ENCODE data around the gene STAT3.
"Not testable (repeated sequence)": the region's sequence is repeated elsewhere in the genome, so short reads cannot be mapped to it uniquely, and the experiment has no call there.

STAT3 gene

DNA sequence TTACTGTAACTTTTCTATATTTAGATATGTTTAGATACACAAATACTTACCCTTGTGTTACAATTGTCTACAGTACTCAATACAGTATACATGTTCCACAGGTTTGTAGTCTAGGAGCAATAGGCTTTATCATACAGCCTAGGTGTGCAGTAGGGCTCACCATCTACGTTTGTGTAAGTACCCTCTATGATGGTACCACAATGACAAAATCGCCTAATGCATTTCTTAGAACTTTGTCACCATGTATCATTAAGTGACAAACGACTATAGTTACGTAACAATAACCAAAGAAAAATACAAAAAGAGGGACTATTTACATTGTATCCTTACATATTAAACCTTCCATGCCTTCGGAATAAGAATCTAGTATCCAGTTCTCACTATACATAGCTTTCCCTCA lies 120.0 kb downstream of the STAT3 start:
- H3K27ac ChIP-seq: no peak overlapping the region
- TF ChIP-seq, protein P1, sequence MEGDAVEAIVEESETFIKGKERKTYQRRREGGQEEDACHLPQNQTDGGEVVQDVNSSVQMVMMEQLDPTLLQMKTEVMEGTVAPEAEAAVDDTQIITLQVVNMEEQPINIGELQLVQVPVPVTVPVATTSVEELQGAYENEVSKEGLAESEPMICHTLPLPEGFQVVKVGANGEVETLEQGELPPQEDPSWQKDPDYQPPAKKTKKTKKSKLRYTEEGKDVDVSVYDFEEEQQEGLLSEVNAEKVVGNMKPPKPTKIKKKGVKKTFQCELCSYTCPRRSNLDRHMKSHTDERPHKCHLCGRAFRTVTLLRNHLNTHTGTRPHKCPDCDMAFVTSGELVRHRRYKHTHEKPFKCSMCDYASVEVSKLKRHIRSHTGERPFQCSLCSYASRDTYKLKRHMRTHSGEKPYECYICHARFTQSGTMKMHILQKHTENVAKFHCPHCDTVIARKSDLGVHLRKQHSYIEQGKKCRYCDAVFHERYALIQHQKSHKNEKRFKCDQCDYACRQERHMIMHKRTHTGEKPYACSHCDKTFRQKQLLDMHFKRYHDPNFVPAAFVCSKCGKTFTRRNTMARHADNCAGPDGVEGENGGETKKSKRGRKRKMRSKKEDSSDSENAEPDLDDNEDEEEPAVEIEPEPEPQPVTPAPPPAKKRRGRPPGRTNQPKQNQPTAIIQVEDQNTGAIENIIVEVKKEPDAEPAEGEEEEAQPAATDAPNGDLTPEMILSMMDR (IDR thresholded peaks at IDR 0.05): no peak
- no peak for TF ChIP-seq ZFX (IDR thresholded peaks at IDR 0.05; ENCODE audit: borderline replicate concordance)

DNA sequence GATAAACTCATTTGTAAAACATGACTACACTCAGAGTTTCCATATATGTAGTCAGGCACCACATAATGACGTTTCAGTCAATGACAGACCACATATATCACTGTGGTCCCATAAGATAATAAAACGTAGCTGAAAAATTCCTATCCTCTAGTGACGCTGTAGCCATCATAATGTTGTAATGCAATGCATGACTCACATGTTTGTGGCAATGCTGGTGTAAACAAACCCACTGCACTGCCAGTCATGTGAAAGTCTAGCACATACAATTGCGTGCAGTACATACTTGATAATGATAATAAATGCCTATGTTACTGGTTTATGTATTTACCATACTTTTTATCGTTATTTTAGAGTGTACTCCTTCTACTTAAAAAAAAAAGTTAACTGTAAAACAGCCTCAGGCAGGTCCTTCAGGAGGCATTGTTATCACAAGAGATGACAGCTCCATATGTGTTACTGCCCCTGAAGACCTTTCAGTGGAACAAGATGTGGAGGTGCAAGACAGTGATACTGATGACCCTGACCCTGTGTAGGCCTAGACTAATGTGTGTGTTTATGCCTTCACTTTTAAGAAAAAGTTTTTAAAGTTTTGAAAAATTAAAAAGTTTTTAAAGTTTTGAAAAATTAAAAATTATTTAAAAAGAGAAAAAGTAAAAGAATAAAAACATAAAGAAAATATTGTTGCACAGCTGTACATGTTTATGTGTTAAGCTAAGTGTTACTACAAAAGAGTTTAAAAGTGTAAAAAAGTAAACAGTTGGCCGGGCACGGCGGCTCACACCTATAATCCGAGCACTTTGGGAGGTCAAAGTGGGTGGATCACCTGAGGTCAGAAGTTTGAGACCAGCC lies 121.1 kb downstream of the STAT3 start:
- no peak overlapping the region for H3K27ac ChIP-seq
- no peak for TF ChIP-seq ZFX (IDR thresholded peaks at IDR 0.05; ENCODE audit: borderline replicate concordance)
- TF ChIP-seq, protein P1 (IDR thresholded peaks at IDR 0.05): no peak

DNA sequence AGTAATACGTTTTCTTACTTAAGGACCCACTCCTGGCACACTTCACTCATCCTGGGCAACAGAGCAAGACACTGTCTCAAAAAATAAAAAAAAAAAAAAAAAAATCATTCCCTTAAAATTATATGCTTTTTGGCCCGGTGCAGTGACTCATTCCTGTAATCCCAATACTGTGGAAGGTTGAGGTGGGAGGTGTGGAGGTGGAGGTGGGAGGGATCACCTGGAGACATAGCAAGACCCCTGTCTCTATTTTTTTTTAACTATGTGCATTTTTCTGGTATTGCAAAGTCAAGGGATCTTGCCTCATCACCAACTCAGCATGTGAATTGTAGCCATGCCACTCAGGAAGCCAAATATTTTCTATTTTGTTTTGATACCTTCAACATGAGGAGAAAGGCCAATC lies 121.8 kb downstream of the STAT3 start:
- TF ChIP-seq, protein P1 (IDR thresholded peaks at IDR 0.05): no peak
- H3K27ac ChIP-seq: no peak overlapping the region

DNA sequence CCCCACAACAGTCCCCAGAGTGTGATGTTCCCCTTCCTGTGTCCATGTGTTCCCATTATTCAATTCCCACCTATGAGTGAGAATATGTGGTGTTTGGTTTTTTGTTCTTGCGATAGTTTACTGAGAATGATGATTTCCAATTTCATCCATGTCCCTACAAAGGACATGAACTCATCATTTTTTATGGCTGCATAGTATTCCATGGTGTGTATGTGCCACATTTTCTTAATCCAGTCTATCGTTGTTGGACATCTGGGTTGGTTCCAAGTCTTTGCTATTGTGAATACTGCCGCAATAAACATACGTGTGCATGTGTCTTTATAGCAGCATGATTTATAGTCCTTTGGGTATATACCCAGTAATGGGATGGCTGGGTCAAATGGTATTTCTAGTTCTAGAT lies 123.9 kb downstream of the STAT3 start:
- not testable (repeated sequence) for H3K27ac ChIP-seq

Data from 22Rv1 (cell line).